Prostate gland (tissue), 2 donors: ENCODE measurements around the gene SH3PXD2A. TPM values are rescaled to one million over a fixed set of nuclear protein-coding genes. Genes with fewer than 3 reads are reported as not detected.

Experiments used
- DNase-seq: peaks from one replicate; pipeline ENCODE4 v3.0.0-alpha.2; 2019; ENCODE audit warnings: low spot score
- H3K27ac ChIP-seq, 2 donors: fragments of 200-600 bp; sonication (generic); 2 replicates each; pipeline ENCODE4 v1.5.1; 2017 to 2019
- H3K27me3 ChIP-seq: fragments of 200-600 bp; sonication (generic); replicated peaks from 2 replicates; pipeline ENCODE4 v1.5.1; 2019; ENCODE audit not compliant: insufficient read depth
- H3K36me3 ChIP-seq, 2 donors: fragments of 200-600 bp; sonication (generic); 1 replicate in 1 of 2; 2 replicates in 1 of 2; pipeline versions ENCODE4 v1.5.1 to v1.8.1; 2017 to 2019
- H3K4me1 ChIP-seq: fragments of 200-600 bp; sonication (generic); replicated peaks from 2 replicates; pipeline ENCODE4 v1.5.1; 2019
- H3K4me3 ChIP-seq, 2 donors: fragments of 200-600 bp; sonication (generic); 2 replicates each; pipeline ENCODE4 v1.5.1; 2017 to 2019
- H3K9me3 ChIP-seq: fragments of 200-600 bp; sonication (generic); 2 replicates; pipeline ENCODE4 v1.5.1; 2017
- POLR2A ChIP-seq: fragments of 450-650 bp; IDR thresholded peaks from one replicate; pipeline ENCODE4 v1.6.1; 2016; ENCODE audit warnings: antibody characterized with exemption, mild to moderate bottlenecking
- POLR2AphosphoS5 ChIP-seq: sonication (generic); formaldehyde crosslinking; IDR thresholded peaks from one replicate; pipeline ENCODE4 v1.6.1; 2017; ENCODE audit warnings: antibody characterized with exemption
- WGBS: methylation state at CpG from one replicate; pipeline ENCODE4 v1.1.5; 2018; 5-methylcytosine and 5-hydroxymethylcytosine counted together
- intact Hi-C: fragments of 100-400 bp; cut with DNase I; formaldehyde crosslinking; loops from one replicate; pipeline ENCODE4 v1.14.2; 2022
- total RNA-seq, 2 donors: library from RNA; depleted of rRNA; stranded (reverse); fragments of >200 nt; gene quantifications; one replicate each; pipeline ENCODE4 v1.1.0, GENCODE V29; 2016
- TF ChIP-seq, protein P1 (sequence below), 4 experiments: fragments of 200-600 bp in 2 of 4; fragments of 450-650 bp in 2 of 4; sonication (generic) in 2 of 4; IDR thresholded peaks; 1 replicate in 3 of 4; 2 replicates in 1 of 4; pipeline ENCODE4 v1.5.1; 2016 to 2019; ENCODE audit warnings: antibody characterized with exemption in 4 of 4, mild to moderate bottlenecking in 2 of 4, moderate library complexity in 2 of 4

The SH3PXD2A gene
- total RNA-seq, 2 donors from 2014 or later: 14.2 to 26.4 TPM

DNA sequence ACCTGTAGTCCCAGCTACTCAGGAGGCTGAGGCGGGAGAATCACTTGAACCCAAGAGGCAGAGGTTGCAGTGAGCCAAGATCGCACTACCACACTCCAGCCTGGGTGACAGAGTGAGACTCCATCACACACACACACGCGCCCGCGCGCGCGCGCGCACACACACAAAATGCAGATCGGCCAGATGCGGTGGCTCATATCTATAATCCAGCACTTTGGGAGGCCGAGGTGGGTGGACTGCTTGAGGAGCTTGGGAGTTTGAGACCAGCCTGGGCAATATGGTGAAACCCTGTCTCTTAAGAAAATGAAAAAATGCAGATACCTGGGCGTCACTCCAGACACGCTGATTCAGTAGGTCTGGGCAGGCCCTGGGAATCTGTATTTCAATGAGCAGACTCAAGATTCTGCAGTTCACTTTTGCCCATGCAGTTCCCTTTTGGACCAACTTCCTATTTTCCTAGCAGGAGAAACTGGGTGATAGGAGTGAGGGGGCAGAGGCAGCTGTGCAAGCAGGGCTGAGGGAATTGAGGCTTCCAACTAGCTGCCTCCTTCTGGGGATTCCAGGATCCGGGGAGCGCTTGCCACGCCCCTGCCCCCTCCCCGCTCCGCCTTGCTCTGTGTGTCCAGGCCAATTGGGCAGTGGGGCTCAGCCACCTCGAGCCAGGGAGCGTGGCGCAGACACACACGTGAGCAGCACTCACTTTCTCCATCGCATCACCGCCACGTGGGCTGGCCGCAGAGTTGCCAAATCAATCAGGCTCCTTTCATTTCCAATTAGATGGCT, 173.6 kb downstream of the SH3PXD2A start:
- TF ChIP-seq, protein P1, sequence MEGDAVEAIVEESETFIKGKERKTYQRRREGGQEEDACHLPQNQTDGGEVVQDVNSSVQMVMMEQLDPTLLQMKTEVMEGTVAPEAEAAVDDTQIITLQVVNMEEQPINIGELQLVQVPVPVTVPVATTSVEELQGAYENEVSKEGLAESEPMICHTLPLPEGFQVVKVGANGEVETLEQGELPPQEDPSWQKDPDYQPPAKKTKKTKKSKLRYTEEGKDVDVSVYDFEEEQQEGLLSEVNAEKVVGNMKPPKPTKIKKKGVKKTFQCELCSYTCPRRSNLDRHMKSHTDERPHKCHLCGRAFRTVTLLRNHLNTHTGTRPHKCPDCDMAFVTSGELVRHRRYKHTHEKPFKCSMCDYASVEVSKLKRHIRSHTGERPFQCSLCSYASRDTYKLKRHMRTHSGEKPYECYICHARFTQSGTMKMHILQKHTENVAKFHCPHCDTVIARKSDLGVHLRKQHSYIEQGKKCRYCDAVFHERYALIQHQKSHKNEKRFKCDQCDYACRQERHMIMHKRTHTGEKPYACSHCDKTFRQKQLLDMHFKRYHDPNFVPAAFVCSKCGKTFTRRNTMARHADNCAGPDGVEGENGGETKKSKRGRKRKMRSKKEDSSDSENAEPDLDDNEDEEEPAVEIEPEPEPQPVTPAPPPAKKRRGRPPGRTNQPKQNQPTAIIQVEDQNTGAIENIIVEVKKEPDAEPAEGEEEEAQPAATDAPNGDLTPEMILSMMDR (IDR thresholded peaks at IDR 0.05): no peak
- no peak for TF ChIP-seq POLR2AphosphoS5
- WGBS: 89% methylated on average over 29 of the region's 29 CpGs
- no peak overlapping the region for H3K27ac ChIP-seq
- H3K36me3 ChIP-seq: no peaks in the 10 kb centered on the region
- intact Hi-C loops: no loop called here
- peaks cover 3% of the 10 kb centered on the region for H3K4me1 ChIP-seq
- no peak overlapping the region for H3K4me3 ChIP-seq
- H3K9me3 ChIP-seq: no peaks in the 10 kb centered on the region
- H3K27me3 ChIP-seq: no peaks in the 10 kb centered on the region
- no peak for DNase-seq

DNA sequence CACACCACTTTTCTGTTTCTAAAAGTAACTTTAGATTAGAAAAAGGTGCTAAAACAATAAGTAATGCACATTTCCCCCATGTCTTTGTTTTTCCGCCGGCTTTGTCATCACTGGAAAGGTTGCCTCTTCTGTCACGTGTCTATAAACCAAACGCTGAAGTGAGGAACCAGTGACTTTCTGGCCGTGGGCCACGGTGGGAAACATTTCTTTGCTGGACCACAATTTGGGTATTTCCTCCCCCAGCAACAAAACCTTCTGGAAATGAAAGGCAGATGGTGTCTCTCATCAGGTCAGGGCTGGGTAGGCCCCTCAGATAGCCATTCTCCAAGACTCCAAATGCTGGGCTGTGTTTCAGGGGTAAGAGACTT, 174.5 kb downstream of the SH3PXD2A start:
- no peak overlapping the region for H3K4me3 ChIP-seq
- H3K9me3 ChIP-seq: no peaks in the 10 kb centered on the region
- TF ChIP-seq POLR2AphosphoS5: no peak
- TF ChIP-seq, protein P1 (IDR thresholded peaks at IDR 0.05): no peak
- no peak for TF ChIP-seq POLR2A
- H3K4me1 ChIP-seq: peaks cover 3% of the 10 kb centered on the region
- WGBS: 70% methylated on average over 6 of the region's 6 CpGs
- H3K27ac ChIP-seq: no peak overlapping the region
- no peaks in the 10 kb centered on the region for H3K27me3 ChIP-seq
- H3K36me3 ChIP-seq: no peaks in the 10 kb centered on the region
- DNase-seq: no peak
- intact Hi-C loops: no loop called here

DNA sequence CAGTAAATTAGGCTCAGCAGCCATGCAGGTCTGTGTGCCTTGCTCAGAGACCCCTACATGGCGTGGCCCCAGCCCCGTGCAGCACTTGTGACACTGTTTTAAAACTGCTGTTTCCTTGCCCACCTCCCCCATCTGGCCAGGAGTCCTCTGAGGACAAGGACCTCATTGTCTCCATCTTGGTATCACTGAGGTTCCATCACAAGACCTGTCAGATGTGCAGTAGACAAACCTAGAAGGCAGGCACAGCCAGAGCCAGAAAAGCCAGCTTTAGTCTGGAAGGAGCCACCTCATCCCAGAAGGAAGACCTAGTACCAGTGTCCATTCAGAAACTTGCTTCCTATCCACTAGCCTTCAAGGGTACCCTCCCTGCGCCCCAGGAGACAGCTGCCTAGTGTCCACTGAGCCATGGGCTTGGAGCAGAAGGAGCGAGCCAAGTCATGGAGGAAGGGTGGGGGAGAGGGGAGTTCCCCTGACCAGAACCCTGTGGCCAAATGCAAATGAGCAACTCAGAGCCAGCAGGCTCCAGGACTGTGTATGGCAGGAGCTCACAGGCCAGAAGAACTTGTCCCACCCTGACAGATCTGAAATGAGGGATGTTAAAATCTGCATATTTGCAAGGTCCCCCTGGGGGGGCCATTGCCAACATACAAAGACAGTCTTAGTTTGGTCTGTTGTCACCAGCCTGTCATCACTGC, 176.1 kb downstream of the SH3PXD2A start:
- no peaks in the 10 kb centered on the region for H3K27me3 ChIP-seq
- H3K9me3 ChIP-seq: no peaks in the 10 kb centered on the region
- H3K36me3 ChIP-seq: no peaks in the 10 kb centered on the region
- TF ChIP-seq POLR2A (no peak), POLR2AphosphoS5 (no peak)
- TF ChIP-seq, protein P1 (IDR thresholded peaks at IDR 0.05): no peak
- peaks cover 3% of the 10 kb centered on the region for H3K4me1 ChIP-seq
- no peak overlapping the region for H3K4me3 ChIP-seq
- intact Hi-C loops: no loop called here
- peak overlapping the region in 1 of 2 donors; percentile 69 for H3K27ac ChIP-seq
- no peak for DNase-seq
- 98% methylated on average over 4 of the region's 4 CpGs for WGBS

GRCh38 chr10:103678178-103678526, 177.2 kb downstream of the SH3PXD2A start:
- intact Hi-C loops: no loop called here
- Histone ChIP-seq H3K27ac (peak overlapping the region; percentile 69), H3K36me3 (no peaks in the 10 kb centered on the region), H3K4me1 (peaks cover 3% of the 10 kb centered on the region), H3K4me3 (no peak overlapping the region), H3K27me3 (no peaks in the 10 kb centered on the region), H3K9me3 (no peaks in the 10 kb centered on the region)
- TF ChIP-seq POLR2A (no peak), POLR2AphosphoS5 (peak; percentile 75)
- TF ChIP-seq, protein P1 (IDR thresholded peaks at IDR 0.05): no peak
- peak; percentile 59 for DNase-seq
- WGBS: 9% methylated on average over 12 of the region's 12 CpGs
